Right lobe of liver (tissue), 4 donors: Measurements from ENCODE around the gene SHQ1.

Source experiments
- POLR2A ChIP-seq: fragments of 450-650 bp; IDR thresholded peaks from one replicate; pipeline ENCODE4 v1.6.1; 2017; ENCODE audit warnings: antibody characterized with exemption, mild to moderate bottlenecking
- TF ChIP-seq, protein P1 (sequence below), 4 donors: fragments of 200-600 bp in 3 of 4; fragments of 450-650 bp in 1 of 4; IDR thresholded peaks; one replicate each; pipeline versions ENCODE4 v1.5.1 to v1.8.0; 2016 to 2022; ENCODE audit warnings: antibody characterized with exemption in 4 of 4, mild to moderate bottlenecking in 2 of 4
- donor health status: DM: no; HTN: no; CAD: no.
- donor health status: DM: no; HTN: no; CAD: no.
- donor health status: DM: no; HTN: yes; CAD: no.

DNA sequence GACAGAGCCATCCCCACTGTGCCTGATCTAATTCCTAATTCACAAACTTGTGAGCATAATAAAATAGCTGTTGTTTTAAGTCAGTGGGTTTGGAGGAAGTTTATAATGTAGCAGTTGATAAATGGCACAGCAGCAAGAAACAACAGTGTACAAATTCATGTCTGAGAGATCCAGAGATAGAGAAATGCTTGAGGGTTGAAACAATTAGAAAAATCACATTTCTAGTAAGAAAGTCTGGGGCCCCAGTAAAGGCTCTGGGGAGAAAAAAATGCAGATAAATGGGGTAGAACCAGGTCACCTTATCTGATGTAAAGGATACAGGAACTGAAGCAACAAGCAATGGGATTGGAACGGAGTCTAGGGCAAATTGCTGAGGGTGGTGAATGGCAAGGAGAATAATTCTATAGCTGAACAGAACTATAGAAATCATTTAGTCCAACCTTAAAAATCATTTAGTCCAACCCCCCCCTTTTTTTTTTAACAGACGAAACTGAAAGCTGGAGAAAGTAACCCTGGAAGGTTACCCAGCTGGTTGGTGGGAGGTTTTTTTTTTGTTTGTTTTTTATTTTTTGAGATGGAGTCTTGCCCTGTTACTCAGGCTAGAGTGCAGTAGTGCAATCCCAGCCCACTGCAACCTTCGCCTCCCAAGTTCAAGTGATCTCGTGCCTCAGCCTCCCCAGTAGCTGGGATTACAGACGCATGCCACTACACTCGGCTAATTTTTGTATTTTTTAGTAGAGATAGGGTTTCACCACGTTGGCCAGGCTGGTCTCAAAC, 14.3 kb upstream of the SHQ1 start:
- TF ChIP-seq, protein P1, sequence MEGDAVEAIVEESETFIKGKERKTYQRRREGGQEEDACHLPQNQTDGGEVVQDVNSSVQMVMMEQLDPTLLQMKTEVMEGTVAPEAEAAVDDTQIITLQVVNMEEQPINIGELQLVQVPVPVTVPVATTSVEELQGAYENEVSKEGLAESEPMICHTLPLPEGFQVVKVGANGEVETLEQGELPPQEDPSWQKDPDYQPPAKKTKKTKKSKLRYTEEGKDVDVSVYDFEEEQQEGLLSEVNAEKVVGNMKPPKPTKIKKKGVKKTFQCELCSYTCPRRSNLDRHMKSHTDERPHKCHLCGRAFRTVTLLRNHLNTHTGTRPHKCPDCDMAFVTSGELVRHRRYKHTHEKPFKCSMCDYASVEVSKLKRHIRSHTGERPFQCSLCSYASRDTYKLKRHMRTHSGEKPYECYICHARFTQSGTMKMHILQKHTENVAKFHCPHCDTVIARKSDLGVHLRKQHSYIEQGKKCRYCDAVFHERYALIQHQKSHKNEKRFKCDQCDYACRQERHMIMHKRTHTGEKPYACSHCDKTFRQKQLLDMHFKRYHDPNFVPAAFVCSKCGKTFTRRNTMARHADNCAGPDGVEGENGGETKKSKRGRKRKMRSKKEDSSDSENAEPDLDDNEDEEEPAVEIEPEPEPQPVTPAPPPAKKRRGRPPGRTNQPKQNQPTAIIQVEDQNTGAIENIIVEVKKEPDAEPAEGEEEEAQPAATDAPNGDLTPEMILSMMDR (IDR thresholded peaks at IDR 0.05), result no peak
- TF ChIP-seq POLR2A, result no peak
